HepG2 (cell line): ENCODE results near the gene IL17C. TPM values are rescaled to one million over a fixed set of nuclear protein-coding genes. Genes with fewer than 3 reads are reported as not detected.

Source experiments
- ARHGAP35 ChIP-seq: sonication (generic); formaldehyde crosslinking; IDR thresholded peaks from 2 replicates; pipeline ENCODE4 v1.9.0; 2022; ENCODE audit warnings: mild to moderate bottlenecking, inconsistent platforms, moderate library complexity, missing genetic modification reagents, borderline replicate concordance
- ATF7-NPFF ChIP-seq: sonication (generic); formaldehyde crosslinking; IDR thresholded peaks from 2 replicates; pipeline ENCODE4 v1.8.1; 2023; ENCODE audit warnings: mild to moderate bottlenecking, low read depth, missing genetic modification reagents, moderate library complexity
- BRD4 ChIP-seq: sonication (generic); formaldehyde crosslinking; IDR thresholded peaks from 2 replicates; pipeline ENCODE4 v1.4.0; 2020; ENCODE audit warnings: missing genetic modification reagents
- CHD2 ChIP-seq: IDR thresholded peaks from 2 replicates; pipeline ENCODE4 v1.6.1; 2011; ENCODE audit warnings: low read depth, low read length, improper control_type of control experiment
- CREB1 ChIP-seq, 2 experiments: fragments of 450-650 bp in 1 of 2; IDR thresholded peaks; 2 replicates each; pipeline ENCODE4 v1.6.1; 2016 to 2017; ENCODE audit warnings: control low read depth in 1 of 2, mild to moderate bottlenecking in 1 of 2, missing compliant biosample characterization in 1 of 2, missing genetic modification characterization in 1 of 2
- HDAC2 ChIP-seq: sonication (generic); formaldehyde crosslinking; IDR thresholded peaks from 2 replicates; pipeline ENCODE4 v1.4.0; 2020; ENCODE audit warnings: missing genetic modification reagents
- MAF1 ChIP-seq: sonication (generic); formaldehyde crosslinking; IDR thresholded peaks from 2 replicates; pipeline ENCODE4 v1.5.0; 2020; ENCODE audit warnings: missing genetic modification reagents, borderline replicate concordance
- MXI1 ChIP-seq: IDR thresholded peaks from 3 replicates; pipeline ENCODE4 v1.6.1; 2012; ENCODE audit warnings: low read depth, low read length, inconsistent platforms, borderline replicate concordance
- NCOR1 ChIP-seq: fragments of 200-600 bp; sonication (generic); IDR thresholded peaks from 2 replicates; pipeline ENCODE4 v1.7.0; 2017; ENCODE audit warnings: antibody characterized with exemption, low read length, borderline replicate concordance
- NFE2 ChIP-seq: sonication (generic); formaldehyde crosslinking; IDR thresholded peaks from 2 replicates; pipeline ENCODE4 v1.4.0; 2020; ENCODE audit warnings: missing genetic modification reagents
- SOX13 ChIP-seq, 3 experiments: fragments of 450-650 bp in 1 of 3; sonication (generic) in 1 of 3; formaldehyde crosslinking in 1 of 3; IDR thresholded peaks in 2 of 3; conservative IDR thresholded peaks in 1 of 3; 2 replicates each; pipeline versions ENCODE4 v1.5.0 to v1.6.1; 2016 to 2020; ENCODE audit warnings: antibody characterized with exemption in 1 of 3, mild to moderate bottlenecking in 1 of 3, missing compliant biosample characterization in 1 of 3, missing genetic modification reagents in 1 of 3, moderate library complexity in 1 of 3
- SOX6 ChIP-seq, 2 experiments: fragments of 450-650 bp in 1 of 2; sonication (generic) in 1 of 2; formaldehyde crosslinking in 1 of 2; IDR thresholded peaks; 2 replicates each; pipeline versions ENCODE4 v1.4.0 to v1.6.1; 2017 to 2020; ENCODE audit warnings: antibody characterized with exemption in 1 of 2, mild to moderate bottlenecking in 1 of 2, missing genetic modification reagents in 1 of 2
- ZFP90 ChIP-seq: sonication (generic); formaldehyde crosslinking; IDR thresholded peaks from 2 replicates; pipeline ENCODE4 v1.8.0; 2022; ENCODE audit warnings: missing genetic modification reagents, mild to moderate bottlenecking, inconsistent platforms, borderline replicate concordance
- ZNF124 ChIP-seq: sonication (generic); formaldehyde crosslinking; IDR thresholded peaks from 2 replicates; pipeline ENCODE4 v1.4.0; 2020; ENCODE audit warnings: missing genetic modification reagents
- ZNF230 ChIP-seq: sonication (generic); formaldehyde crosslinking; IDR thresholded peaks from 2 replicates; pipeline ENCODE4 v1.4.0; 2020; ENCODE audit warnings: mild to moderate bottlenecking, missing genetic modification reagents
- ZNF564 ChIP-seq: sonication (generic); formaldehyde crosslinking; IDR thresholded peaks from 2 replicates; pipeline ENCODE4 v1.8.1; 2023; ENCODE audit warnings: mild to moderate bottlenecking, missing genetic modification reagents
- ZNF777 ChIP-seq: sonication (generic); formaldehyde crosslinking; IDR thresholded peaks from 2 replicates; pipeline ENCODE4 v1.4.0; 2020; ENCODE audit warnings: missing genetic modification reagents
- polyA plus RNA-seq, 8 experiments: library from polyadenylated mRNA; depleted of rRNA in 3 of 8; stranded (reverse) in 7 of 8; unstranded in 1 of 8; fragments of >200 nt; fragmentation: Illumina TruSeq in 4 of 8; extraction: Trizol in 4 of 8; gene quantifications; 2 replicates each; pipeline versions ENCODE4 v1.2.1 to v1.2.3, GENCODE V29; 2011 to 2016; ENCODE audit warnings: low read depth in 4 of 8, missing spikeins in 1 of 8, mixed read lengths in 1 of 8; ENCODE audit not compliant: insufficient read depth in 1 of 8
- total RNA-seq, 5 experiments: library from RNA; depleted of rRNA; stranded (reverse); fragments of >200 nt; fragmentation: Illumina TruSeq; extraction: Trizol; gene quantifications; 2 replicates each; pipeline ENCODE4 v1.2.3, GENCODE V29; 2016; ENCODE audit warnings: low read depth in 1 of 5
- TF ChIP-seq, protein P1 (sequence below): sonication (generic); formaldehyde crosslinking; IDR thresholded peaks from 2 replicates; pipeline ENCODE4 v1.5.0; 2020; ENCODE audit warnings: mild to moderate bottlenecking, missing genetic modification reagents, borderline replicate concordance
- TF ChIP-seq, protein P2 (sequence below): sonication (generic); formaldehyde crosslinking; IDR thresholded peaks from 2 replicates; pipeline ENCODE4 v1.8.0; 2022; ENCODE audit warnings: low read depth, missing genetic modification reagents
- TF ChIP-seq, protein P3 (sequence below): sonication (generic); formaldehyde crosslinking; IDR thresholded peaks from 2 replicates; pipeline ENCODE4 v1.5.0; 2020; ENCODE audit warnings: missing genetic modification reagents
- TF ChIP-seq, protein P4 (sequence below): sonication (generic); formaldehyde crosslinking; IDR thresholded peaks from 2 replicates; pipeline ENCODE4 v1.4.0; 2020; ENCODE audit warnings: mild to moderate bottlenecking, low read depth, missing genetic modification reagents

IL17C gene
- total and polyA plus RNA-seq, 2 of the 13 experiments (the other 11 are each of a cell fraction or from before 2014, with no cell fraction given), result not detected

DNA sequence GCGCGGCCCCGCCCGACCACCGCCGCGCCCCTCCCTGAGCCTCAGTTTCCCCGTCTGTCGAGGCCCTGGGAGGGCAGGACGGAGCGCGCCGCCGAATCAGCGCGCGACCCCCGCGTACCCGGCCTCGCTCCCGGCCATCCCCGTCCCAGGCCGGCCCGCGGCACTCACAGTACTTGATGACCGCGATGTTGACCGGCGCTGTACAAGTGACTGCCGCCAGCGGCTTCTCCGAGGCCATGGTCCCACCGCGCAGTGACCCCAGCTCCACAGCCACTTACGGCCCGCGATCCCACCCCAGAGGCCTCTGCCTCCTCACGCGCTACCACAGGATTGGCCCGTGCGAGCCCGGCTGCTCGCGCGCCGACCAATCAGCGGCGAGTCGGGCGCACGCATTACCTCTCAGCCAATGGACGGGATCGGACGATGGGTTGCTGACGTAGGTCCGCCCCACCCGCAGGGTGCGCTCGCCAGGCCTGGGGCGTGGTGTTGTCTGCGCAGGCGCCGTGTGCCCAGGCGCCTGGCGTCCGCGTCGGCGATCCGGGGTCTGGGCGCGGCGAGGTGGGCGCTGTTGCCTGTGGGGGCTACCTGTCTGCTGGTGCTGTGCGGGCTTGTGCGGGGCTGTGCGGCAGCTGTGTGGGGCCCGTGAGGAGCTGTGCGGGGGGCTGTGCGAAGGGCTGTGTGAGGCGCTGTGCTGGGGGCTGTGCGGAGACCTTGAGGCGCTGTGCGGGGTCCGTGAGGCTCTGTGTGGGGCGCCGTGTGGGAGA is 24.7 kb downstream of the IL17C start, which contains the start of gene MVD (continued):
- TF ChIP-seq, protein P1, sequence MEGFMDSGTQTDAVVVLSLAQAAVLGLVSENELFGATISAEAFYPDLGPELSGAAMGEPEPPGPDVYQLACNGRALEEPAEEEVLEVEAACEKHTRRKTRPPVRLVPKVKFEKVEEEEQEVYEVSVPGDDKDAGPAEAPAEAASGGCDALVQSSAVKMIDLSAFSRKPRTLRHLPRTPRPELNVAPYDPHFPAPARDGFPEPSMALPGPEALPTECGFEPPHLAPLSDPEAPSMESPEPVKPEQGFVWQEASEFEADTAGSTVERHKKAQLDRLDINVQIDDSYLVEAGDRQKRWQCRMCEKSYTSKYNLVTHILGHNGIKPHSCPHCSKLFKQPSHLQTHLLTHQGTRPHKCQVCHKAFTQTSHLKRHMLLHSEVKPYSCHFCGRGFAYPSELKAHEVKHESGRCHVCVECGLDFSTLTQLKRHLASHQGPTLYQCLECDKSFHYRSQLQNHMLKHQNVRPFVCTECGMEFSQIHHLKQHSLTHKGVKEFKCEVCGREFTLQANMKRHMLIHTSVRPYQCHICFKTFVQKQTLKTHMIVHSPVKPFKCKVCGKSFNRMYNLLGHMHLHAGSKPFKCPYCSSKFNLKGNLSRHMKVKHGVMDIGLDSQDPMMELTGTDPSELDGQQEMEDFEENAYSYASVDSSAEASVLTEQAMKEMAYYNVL (CRISPR knock-in tag), result peak; percentile 58; the same call in 1 of the 2 replicates
- TF ChIP-seq ZNF777 (peak; percentile 66; the same call in 1 of the 2 replicates), NFE2 (no peak), ARHGAP35 (CRISPR knock-in tag) (peak; percentile 34; the same call in 1 of the 2 replicates), ATF7-NPFF (CRISPR knock-in tag) (peak; percentile 92), CREB1 (IDR thresholded peaks at IDR 0.05) (peak; percentile 97), CREB1 (CRISPR knock-in tag; IDR thresholded peaks at IDR 0.05) (peak; percentile 92), ZNF230 (CRISPR knock-in tag) (peak; percentile 77; the same call in 1 of the 2 replicates), MAF1 (CRISPR knock-in tag) (no peak), MXI1 (peak; percentile 88; the same call in 2 of the 3 replicates), SOX6 (IDR thresholded peaks at IDR 0.05) (no peak), SOX6 (CRISPR knock-in tag; IDR thresholded peaks at IDR 0.05) (peak; percentile 66), BRD4 (peak; percentile 72; the same call in 1 of the 2 replicates), ZFP90 (CRISPR knock-in tag) (peak; percentile 94; the same call in 1 of the 2 replicates), SOX13 (IDR thresholded peaks at IDR 0.05) (no peak), SOX13 (CRISPR knock-in tag; conservative IDR thresholded peaks at IDR 0.05 in 1 of 2, IDR thresholded peaks at IDR 0.05 in 1 of 2) (peak in 1 of 2 experiments; percentile 14; a peak in 2 of 4 replicates), HDAC2 (CRISPR knock-in tag) (peak; percentile 54), NCOR1 (peak; percentile 15; the same call in 1 of the 2 replicates), ZNF564 (peak; percentile 86; the same call in 1 of the 2 replicates), CHD2 (peak; percentile 48; the same call in 1 of the 2 replicates), ZNF124 (CRISPR knock-in tag) (peak; percentile 84; the same call in 1 of the 2 replicates)
- TF ChIP-seq, protein P2, sequence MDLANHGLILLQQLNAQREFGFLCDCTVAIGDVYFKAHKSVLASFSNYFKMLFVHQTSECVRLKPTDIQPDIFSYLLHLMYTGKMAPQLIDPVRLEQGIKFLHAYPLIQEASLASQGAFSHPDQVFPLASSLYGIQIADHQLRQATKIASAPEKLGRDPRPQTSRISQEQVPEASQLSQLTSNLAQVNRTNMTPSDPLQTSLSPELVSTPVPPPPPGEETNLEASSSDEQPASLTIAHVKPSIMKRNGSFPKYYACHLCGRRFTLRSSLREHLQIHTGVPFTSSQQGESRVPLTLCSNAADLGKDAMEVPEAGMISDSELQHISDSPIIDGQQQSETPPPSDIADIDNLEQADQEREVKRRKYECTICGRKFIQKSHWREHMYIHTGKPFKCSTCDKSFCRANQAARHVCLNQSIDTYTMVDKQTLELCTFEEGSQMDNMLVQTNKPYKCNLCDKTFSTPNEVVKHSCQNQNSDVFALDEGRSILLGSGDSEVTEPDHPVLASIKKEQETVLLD, result 0 out of 2 replicates have a peak, but pooled peaks have one; percentile 21
- TF ChIP-seq, protein P3, sequence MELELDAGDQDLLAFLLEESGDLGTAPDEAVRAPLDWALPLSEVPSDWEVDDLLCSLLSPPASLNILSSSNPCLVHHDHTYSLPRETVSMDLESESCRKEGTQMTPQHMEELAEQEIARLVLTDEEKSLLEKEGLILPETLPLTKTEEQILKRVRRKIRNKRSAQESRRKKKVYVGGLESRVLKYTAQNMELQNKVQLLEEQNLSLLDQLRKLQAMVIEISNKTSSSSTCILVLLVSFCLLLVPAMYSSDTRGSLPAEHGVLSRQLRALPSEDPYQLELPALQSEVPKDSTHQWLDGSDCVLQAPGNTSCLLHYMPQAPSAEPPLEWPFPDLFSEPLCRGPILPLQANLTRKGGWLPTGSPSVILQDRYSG, result peak; percentile 17; the same call in 1 of the 2 replicates
- TF ChIP-seq, protein P4, sequence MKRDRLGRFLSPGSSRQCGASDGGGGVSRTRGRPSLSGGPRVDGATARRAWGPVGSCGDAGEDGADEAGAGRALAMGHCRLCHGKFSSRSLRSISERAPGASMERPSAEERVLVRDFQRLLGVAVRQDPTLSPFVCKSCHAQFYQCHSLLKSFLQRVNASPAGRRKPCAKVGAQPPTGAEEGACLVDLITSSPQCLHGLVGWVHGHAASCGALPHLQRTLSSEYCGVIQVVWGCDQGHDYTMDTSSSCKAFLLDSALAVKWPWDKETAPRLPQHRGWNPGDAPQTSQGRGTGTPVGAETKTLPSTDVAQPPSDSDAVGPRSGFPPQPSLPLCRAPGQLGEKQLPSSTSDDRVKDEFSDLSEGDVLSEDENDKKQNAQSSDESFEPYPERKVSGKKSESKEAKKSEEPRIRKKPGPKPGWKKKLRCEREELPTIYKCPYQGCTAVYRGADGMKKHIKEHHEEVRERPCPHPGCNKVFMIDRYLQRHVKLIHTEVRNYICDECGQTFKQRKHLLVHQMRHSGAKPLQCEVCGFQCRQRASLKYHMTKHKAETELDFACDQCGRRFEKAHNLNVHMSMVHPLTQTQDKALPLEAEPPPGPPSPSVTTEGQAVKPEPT (CRISPR knock-in tag), result peak; percentile 41; the same call in 1 of the 2 replicates
